Measurements from ENCODE around the gene SPATA9.
"Not testable (repeated sequence)": the region's sequence is repeated elsewhere in the genome, so short reads cannot be mapped to it uniquely, and the experiment has no call there.

Gene SPATA9

DNA sequence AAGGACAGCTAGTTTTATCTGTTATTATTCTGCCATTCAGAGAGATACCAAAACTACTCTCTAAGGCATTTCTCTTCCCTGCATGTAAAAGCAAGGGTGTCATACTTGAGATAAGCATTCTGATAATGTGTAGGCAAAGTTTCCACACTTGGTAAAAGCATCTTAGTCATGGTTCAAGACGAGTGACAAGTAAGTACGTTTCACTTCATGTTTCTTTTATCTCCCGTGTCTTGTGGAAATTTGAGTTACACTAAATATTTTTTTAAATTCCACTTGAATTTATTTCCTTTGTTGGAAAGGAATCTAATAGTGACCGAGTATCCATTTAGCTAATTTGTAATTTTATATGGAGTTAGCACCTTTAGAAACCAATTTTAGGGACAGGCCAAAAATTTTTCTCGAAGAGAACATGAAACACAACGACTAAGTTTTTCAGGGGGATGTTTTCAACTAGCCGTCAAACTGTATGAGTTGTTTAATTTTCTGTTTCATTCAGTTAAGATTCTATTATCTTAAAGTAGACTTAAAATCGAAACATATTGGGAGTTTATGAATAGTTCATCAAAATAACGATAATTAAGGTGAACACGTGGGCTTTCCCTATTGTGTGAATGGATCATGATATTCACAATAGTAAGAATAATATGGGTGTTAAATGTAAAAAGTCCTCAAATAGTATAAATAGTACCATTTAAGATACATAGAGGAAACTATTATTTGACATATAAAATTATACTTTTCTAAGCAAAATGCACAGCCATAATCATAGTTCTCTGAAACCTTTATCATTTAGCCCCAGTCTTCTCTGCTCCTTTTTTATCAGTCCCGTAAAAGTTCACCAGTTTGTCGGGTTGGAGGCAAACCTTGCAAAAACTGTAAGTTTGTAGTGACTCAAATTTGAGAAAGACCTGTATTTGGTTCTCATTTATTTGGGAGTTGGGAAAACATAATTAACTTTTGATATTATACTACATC lies 34.6 kb downstream of the SPATA9 start:
- H3K4me3 ChIP-seq (ENCODE audit: low read length): no peak overlapping the region
- no peak for DNase-seq (ENCODE audit: low read depth)
- TF ChIP-seq, protein P1, sequence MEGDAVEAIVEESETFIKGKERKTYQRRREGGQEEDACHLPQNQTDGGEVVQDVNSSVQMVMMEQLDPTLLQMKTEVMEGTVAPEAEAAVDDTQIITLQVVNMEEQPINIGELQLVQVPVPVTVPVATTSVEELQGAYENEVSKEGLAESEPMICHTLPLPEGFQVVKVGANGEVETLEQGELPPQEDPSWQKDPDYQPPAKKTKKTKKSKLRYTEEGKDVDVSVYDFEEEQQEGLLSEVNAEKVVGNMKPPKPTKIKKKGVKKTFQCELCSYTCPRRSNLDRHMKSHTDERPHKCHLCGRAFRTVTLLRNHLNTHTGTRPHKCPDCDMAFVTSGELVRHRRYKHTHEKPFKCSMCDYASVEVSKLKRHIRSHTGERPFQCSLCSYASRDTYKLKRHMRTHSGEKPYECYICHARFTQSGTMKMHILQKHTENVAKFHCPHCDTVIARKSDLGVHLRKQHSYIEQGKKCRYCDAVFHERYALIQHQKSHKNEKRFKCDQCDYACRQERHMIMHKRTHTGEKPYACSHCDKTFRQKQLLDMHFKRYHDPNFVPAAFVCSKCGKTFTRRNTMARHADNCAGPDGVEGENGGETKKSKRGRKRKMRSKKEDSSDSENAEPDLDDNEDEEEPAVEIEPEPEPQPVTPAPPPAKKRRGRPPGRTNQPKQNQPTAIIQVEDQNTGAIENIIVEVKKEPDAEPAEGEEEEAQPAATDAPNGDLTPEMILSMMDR (conservative IDR thresholded peaks at IDR 0.05; ENCODE audit: low read length): no peak

DNA sequence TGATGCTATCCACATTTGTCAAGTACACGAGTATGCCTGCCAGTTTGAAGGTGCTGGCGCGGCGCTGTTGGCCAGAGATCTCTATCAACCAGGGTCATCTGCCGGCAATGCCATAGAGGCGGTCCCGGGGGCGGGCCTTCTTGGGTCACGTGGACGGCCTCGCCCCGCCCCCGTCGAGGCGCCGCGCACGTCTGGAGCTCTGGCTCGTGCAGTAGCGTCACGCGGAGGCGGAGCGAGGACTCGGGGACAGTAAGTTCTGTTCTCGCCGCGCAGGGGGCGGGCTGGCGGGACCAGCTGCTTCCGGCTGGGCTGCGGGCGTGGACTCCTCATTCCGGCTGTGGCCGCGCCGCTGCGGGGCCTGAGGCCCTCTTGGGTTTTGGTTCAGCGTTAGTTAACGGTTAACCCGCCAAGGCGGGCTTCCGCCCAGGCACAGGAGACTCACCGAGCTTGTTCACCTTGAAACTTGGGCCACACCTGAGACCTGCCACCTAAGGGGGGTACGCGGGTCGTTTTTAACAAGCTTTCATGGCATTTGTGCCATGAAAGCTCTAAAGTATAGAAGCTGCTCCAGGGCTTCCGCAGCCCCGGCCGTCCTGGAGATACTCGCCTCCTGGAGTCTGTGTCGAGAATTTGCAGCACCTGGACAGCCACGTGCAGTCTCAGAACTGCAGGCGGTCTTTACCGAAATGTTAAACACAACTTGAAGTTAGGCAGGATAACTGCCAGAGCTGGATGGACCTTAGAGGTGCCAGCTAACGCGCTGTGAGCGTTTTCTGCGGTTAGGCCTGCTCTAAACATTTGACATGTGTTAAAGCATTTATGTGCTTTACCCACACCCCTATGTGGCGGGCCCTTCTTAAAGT lies 36.0 kb downstream of the SPATA9 start, which contains the start of gene RFESD:
Gene RFESD, plus strand, starts transcription at position 209 of the 863 bp plus-strand sequence. CDS start 5,495 bp downstream, outside the sequence.
- peak; percentile 96 for DNase-seq (ENCODE audit: low read depth)
- H3K4me3 ChIP-seq (ENCODE audit: low read length): peak within 1 kb of the TSS; percentile 71
- TF ChIP-seq, protein P1 (conservative IDR thresholded peaks at IDR 0.05; ENCODE audit: low read length): peak; percentile 8; the same call in 1 of the 2 replicates

DNA sequence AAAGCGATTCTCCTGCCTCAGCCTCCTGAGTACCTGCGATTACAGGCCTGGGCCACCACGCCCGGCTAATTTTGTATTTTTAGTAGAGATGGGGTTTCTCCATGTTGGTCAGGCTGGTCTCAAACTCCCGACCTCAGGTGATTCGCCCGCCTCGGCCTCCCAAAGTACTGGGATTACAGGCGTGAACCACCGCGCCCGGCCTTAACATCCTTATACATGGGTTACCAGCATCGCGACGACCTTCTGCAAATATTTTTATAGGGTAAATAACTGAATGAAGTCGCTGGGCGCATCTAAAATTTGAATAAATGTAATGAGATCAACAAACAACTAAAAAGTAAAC lies 36.6 kb downstream of the SPATA9 start:
- DNase-seq (ENCODE audit: low read depth): not testable (repeated sequence)
- peak overlapping the region; percentile 33 for H3K4me3 ChIP-seq (ENCODE audit: low read length)

- TF ChIP-seq, protein P1 (conservative IDR thresholded peaks at IDR 0.05; ENCODE audit: low read length): peak; percentile 79
- no peak overlapping the region for H3K4me3 ChIP-seq (ENCODE audit: low read length)
- DNase-seq (ENCODE audit: low read depth): peak; percentile 57
These were observed 38.3 kb downstream of the SPATA9 start for GRCh38 chr5:95644351-95645042.

DNA sequence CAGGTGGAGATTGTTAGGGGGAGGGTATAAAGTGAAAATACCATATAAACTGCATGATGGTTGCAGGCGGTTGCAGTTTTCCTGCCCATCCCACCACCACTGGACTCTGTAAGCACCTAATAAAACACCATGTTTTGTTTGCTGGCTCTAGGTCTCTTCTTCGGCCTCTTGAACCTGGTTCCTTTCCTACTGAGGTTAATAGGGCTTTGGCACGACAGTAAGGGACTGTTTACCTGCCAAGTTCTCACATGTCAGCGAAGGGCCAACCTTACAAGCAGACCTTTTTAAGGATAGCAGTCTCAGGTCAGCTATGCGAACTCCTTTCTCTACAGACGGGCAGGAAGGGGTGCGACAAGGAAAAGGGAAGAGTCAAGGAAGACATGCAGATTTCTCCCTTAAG lies 39.6 kb downstream of the SPATA9 start:
- DNase-seq (ENCODE audit: low read depth): no peak
- TF ChIP-seq, protein P1 (conservative IDR thresholded peaks at IDR 0.05; ENCODE audit: low read length): no peak
- H3K4me3 ChIP-seq (ENCODE audit: low read length): no peak overlapping the region

GRCh38 chr5:95641741-95642220 lies 41.0 kb downstream of the SPATA9 start:
- no peak overlapping the region for H3K4me3 ChIP-seq (ENCODE audit: low read length)
- TF ChIP-seq, protein P1 (conservative IDR thresholded peaks at IDR 0.05; ENCODE audit: low read length): no peak
- DNase-seq (ENCODE audit: low read depth): peak; percentile 22

- DNase-seq (ENCODE audit: low read depth): no peak
- no peak overlapping the region for H3K4me3 ChIP-seq (ENCODE audit: low read length)
- TF ChIP-seq, protein P1 (conservative IDR thresholded peaks at IDR 0.05; ENCODE audit: low read length): no peak
These were observed 44.2 kb downstream of the SPATA9 start for GRCh38 chr5:95638632-95639031.
